HG02642 (cell line): ENCODE measurements around the gene COA4.

Experiments used
- ATAC-seq: cut with Tn5 transposase; IDR thresholded peaks from one replicate; pipeline ENCODE4 v1.9.1; 2021; ENCODE audit warnings: mild to moderate bottlenecking; ENCODE audit not compliant: unreplicated experiment, poor library complexity

The COA4 gene

DNA sequence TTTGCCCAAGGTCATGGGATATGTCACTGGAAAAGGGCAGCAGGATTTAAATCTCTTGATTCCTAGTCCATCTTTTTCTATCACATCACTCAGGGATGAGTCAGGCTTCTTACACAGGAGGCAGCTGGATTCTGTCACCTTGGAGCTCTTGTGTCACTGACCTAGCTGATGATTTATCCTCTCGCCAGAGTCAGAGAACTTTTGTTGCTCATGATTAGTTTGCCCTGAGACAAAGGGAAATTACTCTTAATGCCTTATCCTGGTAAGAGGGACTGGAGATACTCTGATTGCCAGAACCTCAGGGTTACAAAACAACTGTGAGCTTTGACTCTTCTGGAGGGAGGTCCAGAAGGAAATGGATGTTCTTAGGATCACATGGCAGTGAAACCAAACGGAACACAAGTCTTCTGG is 10.1 kb downstream of the COA4 start:
- no peak for ATAC-seq

GRCh38 chr11:73866095-73866579 is 10.5 kb downstream of the COA4 start:
- ATAC-seq: no peak

GRCh38 chr11:73862986-73863385 is 13.7 kb downstream of the COA4 start:
- ATAC-seq: no peak

DNA sequence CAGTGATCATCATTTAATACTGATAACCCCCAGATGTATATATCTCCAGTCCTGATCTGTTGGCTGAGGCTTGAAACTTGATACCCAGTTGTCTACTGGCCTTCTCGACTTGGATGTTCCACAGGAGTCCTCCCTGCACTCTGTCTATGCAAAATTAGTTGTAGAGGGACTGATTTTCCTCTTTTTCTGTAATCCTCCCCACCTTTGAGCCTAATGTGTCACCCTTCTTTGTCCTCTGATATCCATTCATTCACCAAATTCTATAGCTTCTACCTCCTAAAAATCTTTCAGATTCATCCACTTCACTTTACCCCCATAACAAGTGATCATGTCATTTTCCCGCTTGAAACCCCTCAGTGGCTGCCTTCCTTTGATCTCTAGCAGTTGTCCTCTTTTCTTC is 16.4 kb downstream of the COA4 start:
- no peak for ATAC-seq

- ATAC-seq: no peak
Observed at GRCh38 chr11:73859671-73860070, 17.0 kb downstream of the COA4 start.

DNA sequence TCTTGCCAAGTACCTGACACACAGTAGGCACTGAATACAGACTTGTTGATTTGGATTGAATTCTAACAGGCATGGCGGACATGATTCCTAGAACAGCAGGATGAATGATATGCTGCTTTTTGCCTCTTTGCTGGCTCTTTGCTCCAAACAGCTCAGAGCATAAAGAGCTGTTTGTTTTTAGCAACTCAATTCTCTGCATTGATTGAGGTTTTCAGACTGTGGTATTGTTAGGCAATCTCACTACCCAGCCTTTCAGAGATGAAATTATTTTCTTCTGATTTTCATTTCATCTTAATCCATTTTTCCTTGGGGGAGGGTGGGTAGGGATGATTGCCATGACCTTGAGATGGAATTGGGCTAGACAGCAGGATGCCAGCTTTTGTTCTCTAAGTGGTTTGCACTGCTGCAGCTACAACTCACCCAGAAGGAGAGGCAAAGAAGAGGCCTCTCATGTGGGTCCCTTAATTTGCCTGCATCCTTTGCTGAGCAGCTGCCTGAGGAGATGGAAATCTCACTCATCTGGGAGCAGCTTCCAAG is 20.5 kb downstream of the COA4 start:
- no peak for ATAC-seq

- ATAC-seq: no peak
Observed at GRCh38 chr11:73854680-73855079, 22.0 kb downstream of the COA4 start.

DNA sequence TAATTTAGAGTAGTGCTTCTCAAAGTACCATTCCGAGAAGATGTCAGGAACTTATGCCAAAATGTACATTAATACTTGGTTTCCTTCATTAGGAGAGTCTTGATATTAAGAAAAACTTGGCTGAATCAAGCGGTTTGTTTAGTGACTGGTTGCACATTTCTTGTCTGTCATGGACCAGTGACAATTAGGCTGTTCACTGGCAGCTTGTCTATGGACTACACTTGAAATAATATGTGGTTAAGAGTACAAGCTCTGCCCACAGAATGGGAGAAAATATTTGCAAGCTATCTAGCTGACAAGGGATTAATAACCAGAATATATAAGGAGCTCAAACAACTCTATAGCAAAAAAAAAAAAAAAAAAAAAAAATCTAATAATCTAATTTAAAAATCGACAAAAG is 24.6 kb downstream of the COA4 start:
- no peak for ATAC-seq

DNA sequence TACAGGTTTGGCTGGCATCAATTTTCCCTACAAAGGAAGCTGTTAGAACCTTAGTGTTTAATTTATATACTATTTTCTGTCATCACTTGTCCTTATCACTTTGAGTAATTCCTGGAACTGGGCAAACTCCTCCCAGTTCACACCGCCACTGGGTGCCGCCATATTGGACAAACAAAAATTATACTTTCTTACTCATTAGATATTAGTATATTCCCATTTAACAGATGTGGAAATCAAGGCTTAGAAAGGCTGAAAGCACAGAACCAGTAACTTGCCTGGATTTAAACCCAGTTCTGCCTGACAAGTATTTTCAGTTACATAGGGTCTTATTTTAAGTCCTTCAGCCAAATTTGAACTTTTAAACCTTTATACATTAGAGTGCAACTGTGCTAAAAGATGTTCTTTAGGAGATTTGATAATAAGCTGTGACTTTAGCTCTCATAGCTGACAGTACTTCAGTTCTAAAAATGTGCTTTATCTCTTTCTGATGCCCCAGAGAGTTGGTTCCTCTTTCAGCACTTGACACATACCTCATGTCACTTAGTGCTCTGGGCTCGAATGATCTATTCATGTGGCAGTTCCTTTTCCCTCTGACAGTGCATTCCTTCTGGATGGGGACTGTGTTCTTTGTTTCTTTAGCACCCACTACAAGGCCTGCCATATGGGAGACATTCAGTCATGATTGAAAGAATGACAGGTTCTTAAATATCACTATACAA is 25.4 kb downstream of the COA4 start:
- ATAC-seq: no peak

DNA sequence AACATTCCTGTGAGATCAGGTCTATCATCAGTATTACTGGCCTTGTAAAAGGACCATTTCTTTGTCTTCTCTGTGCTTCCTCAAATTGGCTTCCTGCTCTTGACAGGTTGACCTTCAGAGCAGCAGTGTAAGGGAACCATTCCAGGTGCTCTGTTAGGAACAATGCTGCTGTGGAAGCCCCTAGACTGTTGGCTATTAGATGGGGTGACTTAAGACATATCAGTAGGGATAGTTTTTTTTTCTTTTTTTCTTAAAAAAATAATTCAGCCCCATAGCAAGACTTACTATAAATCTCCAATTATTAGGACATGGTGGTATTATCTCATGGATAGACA is 37.6 kb downstream of the COA4 start:
- no peak for ATAC-seq

DNA sequence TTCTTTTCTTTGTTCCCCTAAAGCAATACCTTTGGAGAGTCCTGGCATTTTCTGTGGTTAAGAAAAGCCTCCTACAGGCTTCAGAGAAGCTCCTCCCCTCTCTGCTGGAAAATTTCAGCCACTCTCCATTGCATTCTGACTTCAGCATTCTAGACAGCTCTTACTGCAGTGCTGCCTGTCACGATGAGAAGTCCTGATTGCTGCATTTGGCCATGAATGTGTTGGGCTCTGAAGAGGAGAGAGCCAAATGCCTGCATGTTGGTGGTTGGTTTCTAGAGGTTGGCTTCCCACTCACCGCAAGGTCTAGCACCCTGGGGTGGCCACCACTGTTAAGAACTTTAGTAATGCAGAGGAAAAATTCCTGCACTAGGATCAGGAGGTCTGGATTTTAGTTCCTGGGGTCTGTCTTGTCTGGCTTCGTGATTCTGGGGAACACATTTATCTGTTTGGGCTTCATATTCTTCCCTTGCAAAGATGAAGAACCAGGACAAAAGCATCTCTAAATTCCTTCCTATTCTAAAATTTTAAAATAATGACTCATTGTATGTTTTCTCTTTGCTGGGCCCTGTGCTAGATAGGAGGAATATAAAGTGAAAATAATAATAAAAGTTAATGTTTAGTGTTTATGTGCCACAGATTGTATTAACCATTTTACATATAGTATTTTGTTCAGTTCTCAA is 38.1 kb downstream of the COA4 start:
- no peak for ATAC-seq

DNA sequence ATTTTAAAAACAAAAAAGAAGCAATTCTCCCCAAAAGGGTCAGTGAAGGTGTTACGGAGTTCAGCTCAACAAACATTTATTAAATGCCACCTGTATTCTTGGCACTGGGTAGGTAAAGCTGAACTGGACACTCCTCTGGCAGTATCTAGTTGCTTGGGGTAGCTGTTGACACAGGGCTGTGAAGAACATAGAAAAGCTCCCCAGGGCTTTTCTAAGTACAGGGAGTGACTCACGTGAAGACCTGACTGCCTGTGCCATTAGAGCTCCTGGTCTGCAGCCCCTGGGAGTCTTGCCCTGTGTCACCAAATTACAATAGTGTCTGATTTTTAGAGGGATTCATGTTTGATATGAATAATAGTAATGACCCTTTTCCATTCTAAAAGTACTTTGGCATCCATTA is 43.6 kb downstream of the COA4 start:
- no peak for ATAC-seq

- no peak for ATAC-seq
Observed at GRCh38 chr11:73830261-73830660, 46.4 kb downstream of the COA4 start.
